Tongue (tissue), 1 donor: ENCODE results near the gene DCAF16. TPM values are rescaled to one million over a fixed set of nuclear protein-coding genes. Genes with fewer than 3 reads are reported as not detected.

Experiments used
- total RNA-seq: library from RNA; depleted of rRNA; stranded (reverse); fragments of >200 nt; gene quantifications from one replicate; pipeline ENCODE4 v1.2.3, GENCODE V29; 2014

The DCAF16 gene
- total RNA-seq, 1 donor from 2014 or later: 26.5 TPM

Other genes starting within 250 kb of the DCAF16 start
- gene LAP3, start 233.6 kb downstream of the DCAF16 start, total RNA-seq: 97.5 TPM
- 15.4 TPM for gene MED28, start 196.1 kb downstream of the DCAF16 start, total RNA-seq
- 8.0 TPM for gene FAM184B, start 29.1 kb downstream of the DCAF16 start, total RNA-seq
- gene NCAPG, start 222 bp upstream of the DCAF16 start, total RNA-seq: 15.6 TPM
- 30.4 TPM for gene LCORL, start 211.0 kb upstream of the DCAF16 start, total RNA-seq